Activated T-helper 1 cell treated with anti-CD3 and anti-CD28 coated beads, Interleukin-12 subunit alpha, Interleukin-12 subunit beta, Interleukin-2, Interleukin-4 antibody, amounts not matched to agents 30 ng/mL and 10 ng/mL and 1 ng/mL, durations not matched to agents 14 hours and 24 hours and 36 hours (primary cell): ENCODE measurements around the gene ALAS1. TPM values are rescaled to one million over a fixed set of nuclear protein-coding genes. Genes with fewer than 3 reads are reported as not detected.
A peak's percentile ranks its signal among the peaks of the same experiment; 100 is the strongest.

Source experiments
- DNase-seq: peaks from one replicate; pipeline ENCODE4 v3.0.0; 2021; ENCODE audit warnings: low spot score
- H3K27ac Mint-ChIP-seq: one replicate; pipeline ENCODE4 v1.8.0; 2021; ENCODE audit warnings: mild to moderate bottlenecking, mixed read lengths
- H3K27me3 Mint-ChIP-seq: one replicate; pipeline ENCODE4 v1.8.0; 2022; ENCODE audit warnings: mild to moderate bottlenecking, moderate library complexity, mixed read lengths; ENCODE audit not compliant: insufficient read depth
- H3K36me3 Mint-ChIP-seq: one replicate; pipeline ENCODE4 v1.8.0; 2021; ENCODE audit warnings: low read depth, mixed read lengths
- H3K4me1 Mint-ChIP-seq: one replicate; pipeline ENCODE4 v1.8.0; 2021; ENCODE audit warnings: low read depth, mixed read lengths
- H3K4me3 Mint-ChIP-seq: one replicate; pipeline ENCODE4 v1.8.0; 2021; ENCODE audit warnings: mild to moderate bottlenecking, moderate library complexity, mixed read lengths
- H3K9me3 Mint-ChIP-seq: one replicate; pipeline ENCODE4 v1.8.0; 2021; ENCODE audit warnings: mixed read lengths
- intact Hi-C: fragments of 100-400 bp; cut with micrococcal nuclease; formaldehyde crosslinking; loops from one replicate; pipeline ENCODE4 v1.15.1; 2024
- total RNA-seq: library from RNA; stranded (reverse); gene quantifications from 2 replicates; pipeline ENCODE4 v1.2.3, GENCODE V29; 2022

Gene ALAS1
- total RNA-seq, 1 donor from 2014 or later, result 110 TPM

- H3K27me3 Mint-ChIP-seq, result no peaks in the 10 kb centered on the region
- peak overlapping the region; percentile 42 for H3K27ac Mint-ChIP-seq
- H3K36me3 Mint-ChIP-seq, result peaks cover 19% of the 10 kb centered on the region
- intact Hi-C loops, result loop anchor here (1.0 kb wide), 1 partner anchor 108 kb away; no protein-coding TSS in a partner anchor
- no peaks in the 10 kb centered on the region for H3K9me3 Mint-ChIP-seq
- DNase-seq, result peak; percentile 73
- H3K4me1 Mint-ChIP-seq, result peaks cover 38% of the 10 kb centered on the region
- H3K4me3 Mint-ChIP-seq, result no peak overlapping the region
Observed at GRCh38 chr3:52231502-52232278, 33.7 kb downstream of the ALAS1 start.

GRCh38 chr3:52232279-52233107 is 34.5 kb downstream of the ALAS1 start:
- Mint-ChIP-seq H3K4me3 (no peak overlapping the region), H3K9me3 (no peaks in the 10 kb centered on the region), H3K27me3 (no peaks in the 10 kb centered on the region), H3K4me1 (peaks cover 40% of the 10 kb centered on the region), H3K27ac (no peak overlapping the region), H3K36me3 (peaks cover 19% of the 10 kb centered on the region)
- intact Hi-C loops, result no loop called here
- DNase-seq, result no peak

GRCh38 chr3:52233108-52233591 is 35.2 kb downstream of the ALAS1 start:
- no peak overlapping the region for H3K27ac Mint-ChIP-seq
- no peak for DNase-seq
- H3K27me3 Mint-ChIP-seq, result no peaks in the 10 kb centered on the region
- no peak overlapping the region for H3K4me3 Mint-ChIP-seq
- H3K9me3 Mint-ChIP-seq, result no peaks in the 10 kb centered on the region
- intact Hi-C loops, result no loop called here
- peaks cover 47% of the 10 kb centered on the region for H3K4me1 Mint-ChIP-seq
- H3K36me3 Mint-ChIP-seq, result peaks cover 14% of the 10 kb centered on the region

- intact Hi-C loops, result no loop called here
- no peak overlapping the region for H3K4me3 Mint-ChIP-seq
- peaks cover 14% of the 10 kb centered on the region for H3K36me3 Mint-ChIP-seq
- DNase-seq, result no peak
- no peaks in the 10 kb centered on the region for H3K9me3 Mint-ChIP-seq
- H3K27me3 Mint-ChIP-seq, result no peaks in the 10 kb centered on the region
- H3K27ac Mint-ChIP-seq, result peak overlapping the region; percentile 29
- H3K4me1 Mint-ChIP-seq, result peaks cover 51% of the 10 kb centered on the region
Observed at GRCh38 chr3:52233968-52234367, 36.0 kb downstream of the ALAS1 start.

- peak overlapping the region; percentile 58 for H3K27ac Mint-ChIP-seq
- H3K9me3 Mint-ChIP-seq, result no peaks in the 10 kb centered on the region
- H3K36me3 Mint-ChIP-seq, result peaks cover 16% of the 10 kb centered on the region
- intact Hi-C loops, result no loop called here
- no peaks in the 10 kb centered on the region for H3K27me3 Mint-ChIP-seq
- peaks cover 57% of the 10 kb centered on the region for H3K4me1 Mint-ChIP-seq
- peak overlapping the region; percentile 28 for H3K4me3 Mint-ChIP-seq
- DNase-seq, result no peak
Observed at GRCh38 chr3:52234516-52235447, 36.8 kb downstream of the ALAS1 start.

GRCh38 chr3:52236424-52236886 is 38.5 kb downstream of the ALAS1 start:
- Mint-ChIP-seq H3K9me3 (no peaks in the 10 kb centered on the region), H3K4me3 (peak overlapping the region; percentile 53), H3K27ac (no peak overlapping the region), H3K27me3 (no peaks in the 10 kb centered on the region), H3K36me3 (peaks cover 16% of the 10 kb centered on the region), H3K4me1 (peaks cover 70% of the 10 kb centered on the region)
- no peak for DNase-seq
- intact Hi-C loops, result no loop called here

GRCh38 chr3:52237006-52237656 is 39.2 kb downstream of the ALAS1 start:
- Mint-ChIP-seq H3K36me3 (peaks cover 15% of the 10 kb centered on the region), H3K27me3 (no peaks in the 10 kb centered on the region), H3K4me3 (peak overlapping the region; percentile 73), H3K9me3 (no peaks in the 10 kb centered on the region), H3K27ac (peak overlapping the region; percentile 73), H3K4me1 (peaks cover 69% of the 10 kb centered on the region)
- intact Hi-C loops, result no loop called here
- DNase-seq, result no peak

GRCh38 chr3:52237657-52238172 is 39.8 kb downstream of the ALAS1 start:
- Mint-ChIP-seq H3K9me3 (no peaks in the 10 kb centered on the region), H3K36me3 (peaks cover 15% of the 10 kb centered on the region), H3K4me1 (peaks cover 66% of the 10 kb centered on the region), H3K27ac (peak overlapping the region; percentile 73), H3K4me3 (peak overlapping the region; percentile 95), H3K27me3 (no peaks in the 10 kb centered on the region)
- DNase-seq, result no peak
- intact Hi-C loops, result no loop called here

- intact Hi-C loops, result no loop called here
- no peak for DNase-seq
- Mint-ChIP-seq H3K9me3 (peaks cover under 1% of the 10 kb centered on the region), H3K27ac (peak overlapping the region; percentile 94), H3K4me1 (peaks cover 71% of the 10 kb centered on the region), H3K36me3 (peaks cover 15% of the 10 kb centered on the region), H3K27me3 (no peaks in the 10 kb centered on the region), H3K4me3 (peak overlapping the region; percentile 95)
Observed at GRCh38 chr3:52238193-52238760, 40.3 kb downstream of the ALAS1 start.

- H3K9me3 Mint-ChIP-seq, result peaks cover 3% of the 10 kb centered on the region
- H3K4me1 Mint-ChIP-seq, result peaks cover 75% of the 10 kb centered on the region
- peaks cover 15% of the 10 kb centered on the region for H3K36me3 Mint-ChIP-seq
- H3K27ac Mint-ChIP-seq, result peak within 1 kb of the TSS; percentile 98
- peak; percentile 87 for DNase-seq
- H3K27me3 Mint-ChIP-seq, result no peaks in the 10 kb centered on the region
- H3K4me3 Mint-ChIP-seq, result peak within 1 kb of the TSS; percentile 95
- intact Hi-C loops, result loop anchor here (1.0 kb wide), 5 partner anchors 14 to 182 kb away; partner anchors contain the start of gene ALAS1
Observed at GRCh38 chr3:52238761-52239701, 41.1 kb downstream of the ALAS1 start, which contains the start of gene TWF2. TSS of gene TWF2 (minus strand) at chr3:52239158. CDS start at chr3:52239016, 142 bp downstream.
